SU-DHL-6 (cell line): Measurements from ENCODE around the gene FLAD1.
A peak's percentile ranks its signal among the peaks of the same experiment; 100 is the strongest.

Source experiments
- H2AFZ ChIP-seq: fragments of 200-600 bp; sonication (generic); 2 replicates; pipeline ENCODE4 v1.6.1; 2014; ENCODE audit warnings: low read depth, mild to moderate bottlenecking, moderate library complexity, mixed read lengths, antibody characterized with exemption, low read length; ENCODE audit not compliant: severe bottlenecking
- H3F3A ChIP-seq: fragments of 200-600 bp; shearing (Covaris generic); 2 replicates; pipeline ENCODE4 v1.6.0; 2016; ENCODE audit warnings: antibody characterized with exemption, mild to moderate bottlenecking; ENCODE audit not compliant: insufficient read depth
- H3K27ac ChIP-seq: fragments of 200-600 bp; sonication (generic); 2 replicates; pipeline ENCODE4 v1.5.1; 2016; ENCODE audit warnings: low read depth, mild to moderate bottlenecking, low read length, moderate library complexity, mixed read lengths
- H3K27me3 ChIP-seq: fragments of 200-600 bp; sonication (generic), shearing (Covaris generic); 2 replicates; pipeline ENCODE4 v1.6.0; 2014; ENCODE audit warnings: mild to moderate bottlenecking, low read length
- H3K36me3 ChIP-seq: fragments of 200-600 bp; sonication (generic); 2 replicates; pipeline ENCODE4 v1.6.1; 2014; ENCODE audit warnings: mild to moderate bottlenecking, low read length, mixed read lengths
- H3K4me2 ChIP-seq: fragments of 300-600, 200-600 bp; shearing (Covaris generic), sonication (generic); 2 replicates; pipeline ENCODE4 v1.6.0; 2014; ENCODE audit warnings: low read length, low read depth, mild to moderate bottlenecking; ENCODE audit not compliant: poor library complexity, severe bottlenecking
- H3K4me3 ChIP-seq: fragments of 200-600 bp; sonication (generic); 2 replicates; pipeline ENCODE4 v1.5.1; 2014; ENCODE audit warnings: antibody characterized with exemption, low read length, mild to moderate bottlenecking, mixed read lengths; ENCODE audit not compliant: insufficient read depth, poor library complexity, severe bottlenecking
- H3K79me2 ChIP-seq: fragments of 200-600 bp; sonication (generic); 2 replicates; pipeline ENCODE4 v1.6.1; 2014; ENCODE audit warnings: mild to moderate bottlenecking, low read length, moderate library complexity; ENCODE audit not compliant: insufficient read depth
- H3K9ac ChIP-seq: fragments of 200-600 bp; sonication (generic); 2 replicates; pipeline ENCODE4 v1.7.0; 2014; ENCODE audit warnings: mild to moderate bottlenecking, low read length
- H3K9me2 ChIP-seq: fragments of 200-600 bp; sonication (generic); replicated peaks from 2 replicates; pipeline ENCODE4 v1.6.1; 2014; ENCODE audit warnings: low read length; ENCODE audit not compliant: insufficient read depth
- H3K9me3 ChIP-seq: fragments of 200-600 bp; sonication (generic); 2 replicates; pipeline ENCODE4 v1.6.1; 2014; ENCODE audit warnings: low read length, mixed read lengths; ENCODE audit not compliant: insufficient read depth
- H4K20me1 ChIP-seq: fragments of 200-600 bp; sonication (generic); 2 replicates; pipeline ENCODE4 v1.6.1; 2014; ENCODE audit warnings: low read depth, mild to moderate bottlenecking, antibody characterized with exemption, low read length, moderate library complexity, mixed read lengths
- EZH2phosphoT487 ChIP-seq: fragments of 200-600 bp; sonication (generic), shearing (Covaris generic); conservative IDR thresholded peaks from 2 replicates; pipeline ENCODE4 v1.6.1; 2018; ENCODE audit warnings: mild to moderate bottlenecking, antibody characterized with exemption, low read length, moderate library complexity, mixed read lengths
- TF ChIP-seq, protein P1 (sequence below): fragments of 200-600 bp; sonication (generic); IDR thresholded peaks from one replicate; pipeline ENCODE4 v1.5.1; 2017; ENCODE audit warnings: antibody characterized with exemption, mild to moderate bottlenecking, low read length, moderate library complexity; ENCODE audit not compliant: insufficient read depth, poor library complexity, severe bottlenecking

Gene FLAD1

DNA sequence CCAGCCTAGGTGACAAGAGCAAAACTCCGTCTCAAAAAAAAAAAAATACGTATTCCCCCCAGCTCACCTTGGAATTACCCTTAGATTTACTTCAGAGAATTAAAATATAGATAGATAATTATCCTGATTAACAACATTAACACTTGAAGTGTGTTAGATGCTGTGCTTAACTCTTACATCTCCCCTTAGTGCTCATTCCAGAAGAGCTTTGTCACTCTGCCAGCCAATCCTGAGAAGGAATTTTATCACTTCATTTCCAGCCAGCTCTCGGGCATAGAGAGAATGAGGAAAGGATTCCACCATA, 11.0 kb upstream of the FLAD1 start:
- Histone ChIP-seq H3K4me3 (no peak overlapping the region), H3F3A (peaks cover 11% of the 10 kb centered on the region; the same call in 1 of the 2 replicates), H3K27ac (no peak overlapping the region)

DNA sequence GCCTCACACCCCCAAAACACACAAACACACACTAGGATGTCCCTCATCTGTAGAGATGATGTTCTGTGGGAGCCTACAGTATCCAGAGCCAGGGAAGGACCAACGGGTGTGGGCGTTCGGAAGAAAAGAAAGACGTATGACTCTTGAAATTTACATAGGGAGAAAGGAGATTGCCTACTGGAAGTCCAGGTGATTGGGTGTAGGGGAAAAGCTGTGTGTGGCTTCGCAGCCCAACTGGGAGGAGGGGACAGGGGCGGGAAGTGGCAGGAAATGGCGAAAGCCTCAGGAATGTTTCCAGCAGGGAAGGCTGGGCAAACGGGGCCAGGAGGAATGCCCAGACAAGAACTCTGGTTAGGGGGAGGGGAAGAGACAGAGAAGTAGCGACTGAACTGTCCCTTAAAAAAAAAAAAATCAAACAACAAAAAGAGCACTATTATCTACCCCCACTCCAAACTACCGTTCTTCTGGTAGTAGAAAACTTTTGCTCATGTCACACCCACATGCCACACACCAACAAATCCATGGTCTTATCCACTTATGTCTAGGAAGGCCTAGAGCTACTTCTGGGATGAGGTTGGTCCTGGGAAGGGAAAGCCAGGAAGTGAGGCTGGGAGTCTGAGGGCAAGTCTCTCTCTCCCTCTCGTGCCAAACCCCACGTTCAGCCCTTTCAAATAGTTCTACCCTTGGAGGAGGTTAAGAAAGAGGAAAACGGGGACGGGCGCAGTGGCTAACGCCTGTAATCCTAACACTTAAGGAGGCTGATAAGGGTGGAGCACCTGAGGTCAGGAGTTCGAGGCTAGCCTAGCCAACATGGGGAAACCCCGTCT, 10.4 kb upstream of the FLAD1 start:
- no peaks in the 10 kb centered on the region for H4K20me1 ChIP-seq
- peaks cover 57% of the 10 kb centered on the region for H3K79me2 ChIP-seq
- no peak overlapping the region for H3K4me3 ChIP-seq
- TF ChIP-seq EZH2phosphoT487 = no peak
- TF ChIP-seq, protein P1, sequence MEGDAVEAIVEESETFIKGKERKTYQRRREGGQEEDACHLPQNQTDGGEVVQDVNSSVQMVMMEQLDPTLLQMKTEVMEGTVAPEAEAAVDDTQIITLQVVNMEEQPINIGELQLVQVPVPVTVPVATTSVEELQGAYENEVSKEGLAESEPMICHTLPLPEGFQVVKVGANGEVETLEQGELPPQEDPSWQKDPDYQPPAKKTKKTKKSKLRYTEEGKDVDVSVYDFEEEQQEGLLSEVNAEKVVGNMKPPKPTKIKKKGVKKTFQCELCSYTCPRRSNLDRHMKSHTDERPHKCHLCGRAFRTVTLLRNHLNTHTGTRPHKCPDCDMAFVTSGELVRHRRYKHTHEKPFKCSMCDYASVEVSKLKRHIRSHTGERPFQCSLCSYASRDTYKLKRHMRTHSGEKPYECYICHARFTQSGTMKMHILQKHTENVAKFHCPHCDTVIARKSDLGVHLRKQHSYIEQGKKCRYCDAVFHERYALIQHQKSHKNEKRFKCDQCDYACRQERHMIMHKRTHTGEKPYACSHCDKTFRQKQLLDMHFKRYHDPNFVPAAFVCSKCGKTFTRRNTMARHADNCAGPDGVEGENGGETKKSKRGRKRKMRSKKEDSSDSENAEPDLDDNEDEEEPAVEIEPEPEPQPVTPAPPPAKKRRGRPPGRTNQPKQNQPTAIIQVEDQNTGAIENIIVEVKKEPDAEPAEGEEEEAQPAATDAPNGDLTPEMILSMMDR = no peak
- no peak overlapping the region for H2AFZ ChIP-seq
- no peaks in the 10 kb centered on the region for H3K9me2 ChIP-seq
- no peaks in the 10 kb centered on the region for H3K36me3 ChIP-seq
- no peaks in the 10 kb centered on the region for H3K27me3 ChIP-seq
- H3K9ac ChIP-seq = no peak overlapping the region
- H3K4me2 ChIP-seq = peak overlapping the region; percentile 87
- H3K27ac ChIP-seq = no peak overlapping the region
- H3F3A ChIP-seq = peaks cover 11% of the 10 kb centered on the region; the same call in 1 of the 2 replicates
- H3K9me3 ChIP-seq = no peaks in the 10 kb centered on the region

More for the DNA sequence above, 11.0 kb upstream of the FLAD1 start:
- no peaks in the 10 kb centered on the region for H3K9me3 ChIP-seq
- no peaks in the 10 kb centered on the region for H3K36me3 ChIP-seq
- H4K20me1 ChIP-seq = no peaks in the 10 kb centered on the region
- H3K9ac ChIP-seq = no peak overlapping the region
- H2AFZ ChIP-seq = no peak overlapping the region
- no peak for TF ChIP-seq EZH2phosphoT487
- TF ChIP-seq, protein P1 = no peak
- no peaks in the 10 kb centered on the region for H3K9me2 ChIP-seq
- H3K79me2 ChIP-seq = peaks cover 52% of the 10 kb centered on the region
- no peaks in the 10 kb centered on the region for H3K27me3 ChIP-seq
- no peak overlapping the region for H3K4me2 ChIP-seq

DNA sequence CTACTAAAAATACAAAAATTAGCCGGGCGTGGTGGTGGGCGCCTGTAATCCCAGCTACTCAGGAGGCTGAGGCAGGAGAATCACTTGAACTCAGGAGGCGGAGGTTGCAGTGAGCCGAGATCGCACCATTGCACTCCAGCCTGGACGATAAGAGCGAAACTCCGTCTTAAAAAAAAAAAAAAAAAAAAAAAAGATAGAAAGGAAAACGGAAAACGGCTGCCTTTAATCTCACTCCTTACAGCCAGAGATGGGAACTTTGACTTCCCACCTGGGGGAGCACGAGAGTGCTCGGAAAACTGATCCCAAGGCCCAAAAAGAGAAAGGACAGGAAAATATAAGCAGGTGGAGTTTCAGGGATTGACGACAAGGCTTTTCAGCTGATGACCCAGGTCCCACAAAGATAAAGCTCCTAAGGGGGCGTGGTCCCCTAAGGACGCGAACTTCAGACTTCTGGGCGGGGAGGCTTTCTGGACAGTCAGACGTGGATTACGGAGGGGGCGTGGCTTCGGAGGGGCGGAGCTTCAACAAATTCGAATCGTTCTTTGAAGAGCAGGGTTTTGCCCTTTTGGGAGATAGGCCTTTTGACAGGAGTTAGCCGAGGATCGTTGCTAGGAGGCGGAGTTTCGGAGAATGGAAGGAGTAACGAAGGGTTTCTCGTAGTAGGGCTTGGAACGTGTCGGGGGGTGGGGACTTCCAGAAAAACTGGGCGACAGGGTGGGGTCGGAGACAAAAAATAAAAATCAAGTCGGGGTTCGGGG, 9.6 kb upstream of the FLAD1 start:
- H3K9me3 ChIP-seq = no peaks in the 10 kb centered on the region
- H3K27ac ChIP-seq = peak overlapping the region; percentile 88
- H3K4me3 ChIP-seq = peak overlapping the region; percentile 74
- no peak for TF ChIP-seq EZH2phosphoT487
- TF ChIP-seq, protein P1 = no peak
- no peaks in the 10 kb centered on the region for H3K27me3 ChIP-seq
- H3F3A ChIP-seq = peaks cover 17% of the 10 kb centered on the region
- H2AFZ ChIP-seq = peak overlapping the region; percentile 49
- H3K36me3 ChIP-seq = peaks cover 4% of the 10 kb centered on the region
- no peaks in the 10 kb centered on the region for H4K20me1 ChIP-seq
- H3K4me2 ChIP-seq = peak overlapping the region; percentile 87
- peaks cover 64% of the 10 kb centered on the region for H3K79me2 ChIP-seq
- no peaks in the 10 kb centered on the region for H3K9me2 ChIP-seq
- H3K9ac ChIP-seq = peak overlapping the region; percentile 69
